Vagina (tissue), 2 donors: Measurements from ENCODE around the gene PNMA8C. TPM values are rescaled to one million over a fixed set of nuclear protein-coding genes. Genes with fewer than 3 reads are reported as not detected.

Source experiments
- DNase-seq, 2 donors: peaks; one replicate each; pipeline ENCODE4 v3.0.0-alpha.2; 2017; ENCODE audit errors: extremely low spot score in 2 of 2
- H3K27ac ChIP-seq: fragments of 200-600 bp; sonication (generic); one replicate; pipeline ENCODE4 v1.5.1; 2019
- H3K27me3 ChIP-seq: fragments of 200-600 bp; sonication (generic); one replicate; pipeline ENCODE4 v1.5.1; 2019
- H3K36me3 ChIP-seq, 2 donors: fragments of 200-600 bp; sonication (generic); one replicate each; pipeline ENCODE4 v1.5.1; 2017 to 2019
- H3K4me1 ChIP-seq: fragments of 200-600 bp; sonication (generic); one replicate; pipeline ENCODE4 v1.5.1; 2019
- H3K4me3 ChIP-seq, 2 donors: fragments of 200-600 bp; sonication (generic); 1 replicate in 1 of 2; 2 replicates in 1 of 2; pipeline ENCODE4 v1.5.1; 2016 to 2019
- H3K9me3 ChIP-seq: fragments of 200-600 bp; sonication (generic); one replicate; pipeline ENCODE4 v1.5.1; 2019
- CTCF ChIP-seq, 3 experiments: fragments of 450-650 bp in 2 of 3; fragments of 200-600 bp in 1 of 3; sonication (generic) in 1 of 3; IDR thresholded peaks; one replicate each; pipeline ENCODE4 v1.5.1; 2017 to 2019; ENCODE audit warnings: antibody characterized with exemption in 3 of 3, mild to moderate bottlenecking in 2 of 3, moderate library complexity in 2 of 3
- POLR2A ChIP-seq, 2 donors: fragments of 450-650 bp; IDR thresholded peaks; one replicate each; pipeline ENCODE4 v1.6.1; 2017; ENCODE audit warnings: antibody characterized with exemption in 2 of 2, mild to moderate bottlenecking in 2 of 2, moderate library complexity in 2 of 2
- POLR2AphosphoS5 ChIP-seq, 2 donors: sonication (generic); formaldehyde crosslinking; IDR thresholded peaks; one replicate each; pipeline ENCODE4 v1.9.0; 2017; ENCODE audit warnings: antibody characterized with exemption in 2 of 2, mild to moderate bottlenecking in 2 of 2, low read depth in 1 of 2; ENCODE audit not compliant: insufficient read depth in 1 of 2
- intact Hi-C: fragments of 100-400 bp; cut with DNase I; formaldehyde crosslinking; loops from one replicate; pipeline ENCODE4 v1.15.1; 2023
- total RNA-seq: library from RNA; depleted of rRNA; stranded (reverse); fragments of >200 nt; gene quantifications from one replicate; pipeline ENCODE4 v1.2.3, GENCODE V29; 2016

PNMA8C gene
- total RNA-seq, 1 donor from 2014 or later, result 0.25 TPM

- Histone ChIP-seq H3K36me3 (no peaks in the 10 kb centered on the region), H3K27me3 (no peaks in the 10 kb centered on the region), H3K4me3 (no peak overlapping the region), H3K9me3 (no peaks in the 10 kb centered on the region), H3K27ac (no peak overlapping the region), H3K4me1 (no peaks in the 10 kb centered on the region)
- intact Hi-C loops, result no loop called here
- TF ChIP-seq POLR2A (IDR thresholded peaks at IDR 0.05), result no peak
- TF ChIP-seq POLR2AphosphoS5 (IDR thresholded peaks at IDR 0.05; ENCODE audit: insufficient read depth in 1 of 2, low read depth in 1 of 2), result no peak
- no peak for TF ChIP-seq CTCF (IDR thresholded peaks at IDR 0.05)
- DNase-seq, result no peak
These were observed 20.5 kb upstream of the PNMA8C start for GRCh38 chr19:46449228-46449627.

GRCh38 chr19:46448601-46449000 lies 19.9 kb upstream of the PNMA8C start:
- H3K4me3 ChIP-seq, result no peak overlapping the region
- intact Hi-C loops, result no loop called here
- H3K36me3 ChIP-seq, result no peaks in the 10 kb centered on the region
- H3K9me3 ChIP-seq, result no peaks in the 10 kb centered on the region
- no peaks in the 10 kb centered on the region for H3K4me1 ChIP-seq
- no peak for DNase-seq
- TF ChIP-seq POLR2A (IDR thresholded peaks at IDR 0.05), result no peak
- TF ChIP-seq POLR2AphosphoS5 (IDR thresholded peaks at IDR 0.05; ENCODE audit: insufficient read depth in 1 of 2, low read depth in 1 of 2), result no peak
- no peak for TF ChIP-seq CTCF (IDR thresholded peaks at IDR 0.05)
- no peaks in the 10 kb centered on the region for H3K27me3 ChIP-seq
- no peak overlapping the region for H3K27ac ChIP-seq

- TF ChIP-seq POLR2A (IDR thresholded peaks at IDR 0.05) (no peak), CTCF (IDR thresholded peaks at IDR 0.05) (no peak), POLR2AphosphoS5 (IDR thresholded peaks at IDR 0.05; ENCODE audit: insufficient read depth in 1 of 2, low read depth in 1 of 2) (no peak)
- no peak for DNase-seq
- no peaks in the 10 kb centered on the region for H3K27me3 ChIP-seq
- no peak overlapping the region for H3K4me3 ChIP-seq
- intact Hi-C loops, result no loop called here
- no peaks in the 10 kb centered on the region for H3K9me3 ChIP-seq
- no peak overlapping the region for H3K27ac ChIP-seq
- peaks cover 5% of the 10 kb centered on the region for H3K4me1 ChIP-seq
- no peaks in the 10 kb centered on the region for H3K36me3 ChIP-seq
These were observed 19.1 kb upstream of the PNMA8C start for GRCh38 chr19:46447824-46448223.

GRCh38 chr19:46447006-46447405 lies 18.3 kb upstream of the PNMA8C start:
- Histone ChIP-seq H3K36me3 (no peaks in the 10 kb centered on the region), H3K27ac (no peak overlapping the region), H3K4me3 (no peak overlapping the region), H3K9me3 (no peaks in the 10 kb centered on the region), H3K27me3 (no peaks in the 10 kb centered on the region), H3K4me1 (peaks cover 10% of the 10 kb centered on the region)
- DNase-seq, result no peak
- intact Hi-C loops, result no loop called here
- TF ChIP-seq POLR2A (IDR thresholded peaks at IDR 0.05) (no peak), CTCF (IDR thresholded peaks at IDR 0.05) (no peak), POLR2AphosphoS5 (IDR thresholded peaks at IDR 0.05; ENCODE audit: insufficient read depth in 1 of 2, low read depth in 1 of 2) (no peak)

GRCh38 chr19:46446021-46446420 lies 17.3 kb upstream of the PNMA8C start:
- intact Hi-C loops, result no loop called here
- no peak overlapping the region for H3K4me3 ChIP-seq
- H3K9me3 ChIP-seq, result no peaks in the 10 kb centered on the region
- no peaks in the 10 kb centered on the region for H3K36me3 ChIP-seq
- H3K27ac ChIP-seq, result no peak overlapping the region
- H3K27me3 ChIP-seq, result no peaks in the 10 kb centered on the region
- peaks cover 10% of the 10 kb centered on the region for H3K4me1 ChIP-seq
- no peak for DNase-seq
- TF ChIP-seq POLR2AphosphoS5 (IDR thresholded peaks at IDR 0.05; ENCODE audit: insufficient read depth in 1 of 2, low read depth in 1 of 2) (no peak), POLR2A (IDR thresholded peaks at IDR 0.05) (no peak), CTCF (IDR thresholded peaks at IDR 0.05) (no peak)
